ENCODE measurements around the gene ADSL.
"Not testable (repeated sequence)": the region's sequence is repeated elsewhere in the genome, so short reads cannot be mapped to it uniquely, and the experiment has no call there.

Gene ADSL

GRCh38 chr22:40346185-40347118 lies at the start of gene ADSL:
TSS of gene ADSL (plus strand) at chr22:40346500. CDS start at chr22:40346559, 59 bp downstream.
- peak; percentile 43 to 67 for DNase-seq (ENCODE audit: low read depth in 2 of 2, low spot score in 1 of 2)

GRCh38 chr22:40300316-40300715 lies 46.0 kb upstream of the ADSL start:
- no peak for DNase-seq (ENCODE audit: low read depth in 2 of 2, low spot score in 1 of 2)

- no peak for DNase-seq (ENCODE audit: low read depth in 2 of 2, low spot score in 1 of 2)
Observed at GRCh38 chr22:40300884-40301672, 45.2 kb upstream of the ADSL start.

- DNase-seq (ENCODE audit: low read depth in 2 of 2, low spot score in 1 of 2), result no peak
Observed at GRCh38 chr22:40302149-40302548, 44.2 kb upstream of the ADSL start.

GRCh38 chr22:40305625-40306024 lies 40.7 kb upstream of the ADSL start:
- no peak for DNase-seq (ENCODE audit: low read depth in 2 of 2, low spot score in 1 of 2)

- DNase-seq (ENCODE audit: low read depth in 2 of 2, low spot score in 1 of 2), result no peak
Observed at GRCh38 chr22:40308999-40309573, 37.2 kb upstream of the ADSL start.

GRCh38 chr22:40309631-40310030 lies 36.7 kb upstream of the ADSL start:
- no peak for DNase-seq (ENCODE audit: low read depth in 2 of 2, low spot score in 1 of 2)

GRCh38 chr22:40310081-40310767 lies 36.1 kb upstream of the ADSL start:
- no peak for DNase-seq (ENCODE audit: low read depth in 2 of 2, low spot score in 1 of 2)

GRCh38 chr22:40310768-40311120 lies 35.6 kb upstream of the ADSL start:
- no peak for DNase-seq (ENCODE audit: low read depth in 2 of 2, low spot score in 1 of 2)

GRCh38 chr22:40311646-40312045 lies 34.7 kb upstream of the ADSL start:
- not testable (repeated sequence) for DNase-seq (ENCODE audit: low read depth in 2 of 2, low spot score in 1 of 2)

- no peak for DNase-seq (ENCODE audit: low read depth in 2 of 2, low spot score in 1 of 2)
Observed at GRCh38 chr22:40312050-40312449, 34.2 kb upstream of the ADSL start.

GRCh38 chr22:40313007-40313406 lies 33.3 kb upstream of the ADSL start:
- no peak for DNase-seq (ENCODE audit: low read depth in 2 of 2, low spot score in 1 of 2)

- DNase-seq (ENCODE audit: low read depth in 2 of 2, low spot score in 1 of 2), result no peak
Observed at GRCh38 chr22:40314041-40314440, 32.3 kb upstream of the ADSL start.

GRCh38 chr22:40320687-40321086 lies 25.6 kb upstream of the ADSL start:
- no peak for DNase-seq (ENCODE audit: low read depth in 2 of 2, low spot score in 1 of 2)

- no peak for DNase-seq (ENCODE audit: low read depth in 2 of 2, low spot score in 1 of 2)
Observed at GRCh38 chr22:40322021-40322420, 24.3 kb upstream of the ADSL start.

GRCh38 chr22:40322818-40323447 lies 23.4 kb upstream of the ADSL start:
- DNase-seq (ENCODE audit: low read depth in 2 of 2, low spot score in 1 of 2), result no peak

- no peak for DNase-seq (ENCODE audit: low read depth in 2 of 2, low spot score in 1 of 2)
Observed at GRCh38 chr22:40323681-40324171, 22.6 kb upstream of the ADSL start.

- no peak for DNase-seq (ENCODE audit: low read depth in 2 of 2, low spot score in 1 of 2)
Observed at GRCh38 chr22:40324468-40325305, 21.6 kb upstream of the ADSL start.

- peak in 1 of 2 donors; percentile 22 for DNase-seq (ENCODE audit: low read depth in 2 of 2, low spot score in 1 of 2)
Observed at GRCh38 chr22:40325315-40325714, 21.0 kb upstream of the ADSL start.
